GM21576 (cell line): ENCODE results near the gene CELF2.

Experiments used
- ATAC-seq: cut with Tn5 transposase; IDR thresholded peaks from one replicate; pipeline ENCODE4 v1.9.1; 2021; ENCODE audit warnings: mild to moderate bottlenecking, moderate library complexity; ENCODE audit not compliant: unreplicated experiment

The CELF2 gene

DNA sequence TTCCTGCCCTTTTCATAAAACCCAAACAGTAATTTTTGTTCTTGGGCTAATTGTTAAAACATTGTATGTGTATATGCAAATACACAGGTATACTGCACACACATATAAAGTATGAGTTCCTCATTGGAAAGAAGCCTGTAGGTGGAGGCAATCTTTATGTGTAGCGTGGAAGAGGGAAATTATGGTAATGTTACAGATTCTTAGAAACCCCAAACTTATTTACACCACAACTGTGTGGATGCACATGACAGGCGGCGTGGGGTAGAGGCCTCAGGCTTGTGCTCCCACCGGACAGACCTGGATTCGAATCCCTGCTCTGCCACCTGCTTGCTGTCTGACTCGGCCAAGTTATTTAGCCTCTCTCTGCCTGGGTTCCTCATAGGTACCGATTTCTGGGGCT is 223.0 kb downstream of the CELF2 start:
- ATAC-seq, result no peak

DNA sequence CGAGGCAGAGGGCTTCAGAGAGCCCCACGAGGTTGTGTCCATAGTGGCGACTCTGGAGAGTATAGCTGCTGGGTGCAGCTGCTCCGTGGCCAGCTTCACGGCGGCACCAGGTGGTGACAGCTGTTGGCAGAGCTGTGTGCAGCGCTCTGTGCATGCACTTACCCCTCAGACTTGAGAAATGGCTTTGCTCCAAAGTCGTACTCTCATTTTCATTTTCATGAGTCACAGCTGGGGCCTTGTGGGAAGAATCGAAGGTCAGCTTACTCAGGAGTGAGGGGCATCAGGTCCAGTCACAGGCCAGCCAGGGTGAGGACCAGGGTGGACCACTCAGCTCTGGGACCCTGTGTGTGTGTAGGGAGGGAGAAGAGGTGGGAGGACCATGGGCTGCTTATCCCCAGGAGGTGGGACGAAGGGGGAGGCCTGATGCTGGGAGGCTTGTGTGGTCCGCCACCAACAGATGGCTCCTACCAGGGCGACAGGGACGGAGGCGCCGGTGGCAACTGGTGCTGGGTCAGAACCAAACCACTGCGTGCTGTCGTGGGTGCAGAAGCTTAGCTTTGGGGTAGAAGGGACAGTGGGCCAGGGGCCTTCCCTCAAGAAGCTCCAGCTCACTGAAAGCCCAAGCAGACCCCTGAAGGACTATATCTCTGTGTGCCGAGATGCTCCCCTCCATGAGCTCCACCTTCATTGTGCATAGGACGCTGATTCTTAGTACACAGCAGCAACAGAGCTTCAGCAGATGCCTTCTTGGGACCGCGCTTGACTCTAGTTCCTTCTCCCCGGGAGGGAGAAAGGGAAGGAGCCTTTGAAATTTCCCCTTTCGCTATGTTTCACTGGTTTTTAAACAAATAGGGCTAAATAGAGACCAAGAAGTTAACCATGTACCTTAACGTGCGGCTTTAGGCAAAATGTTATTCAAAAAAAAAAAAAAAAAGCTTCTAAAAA is 225.0 kb downstream of the CELF2 start:
- peak; percentile 57 for ATAC-seq

DNA sequence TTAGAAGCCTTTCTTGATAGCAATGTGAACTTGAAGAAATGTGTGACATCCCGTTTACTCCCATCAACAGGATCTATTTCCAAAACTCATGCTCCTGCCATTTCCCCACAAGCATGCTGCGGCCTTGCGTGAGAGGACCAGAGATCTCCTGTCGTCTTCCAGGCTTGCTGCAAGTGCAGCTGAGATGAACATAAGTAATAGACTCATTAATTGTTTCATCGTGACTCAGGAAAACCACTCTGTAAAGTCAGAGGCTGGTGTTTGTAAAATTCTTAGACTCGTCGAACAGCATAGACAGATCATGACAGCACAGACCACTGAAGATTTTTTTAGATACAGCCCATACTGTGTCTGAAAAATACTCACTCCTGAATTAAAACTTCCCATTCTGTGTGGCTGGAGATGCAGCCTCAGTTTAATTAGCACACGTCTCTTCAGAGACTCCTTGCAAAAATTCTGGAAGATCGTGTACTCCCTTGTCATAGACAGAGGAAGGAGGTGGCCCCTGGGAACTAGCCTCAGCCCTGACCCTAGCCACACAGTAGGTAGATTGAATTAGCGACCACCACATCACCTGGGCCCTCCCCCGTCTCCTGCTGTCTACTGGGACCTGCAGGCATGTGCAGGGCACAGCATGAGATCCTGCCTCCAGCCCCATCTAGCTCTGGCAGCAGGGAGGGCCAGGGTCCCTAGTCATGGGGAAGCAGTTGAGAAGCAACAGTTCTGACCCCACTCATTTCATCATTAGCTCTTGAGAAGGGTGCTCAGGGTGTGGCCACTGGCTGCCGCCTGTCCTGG is 226.0 kb downstream of the CELF2 start:
- no peak for ATAC-seq

DNA sequence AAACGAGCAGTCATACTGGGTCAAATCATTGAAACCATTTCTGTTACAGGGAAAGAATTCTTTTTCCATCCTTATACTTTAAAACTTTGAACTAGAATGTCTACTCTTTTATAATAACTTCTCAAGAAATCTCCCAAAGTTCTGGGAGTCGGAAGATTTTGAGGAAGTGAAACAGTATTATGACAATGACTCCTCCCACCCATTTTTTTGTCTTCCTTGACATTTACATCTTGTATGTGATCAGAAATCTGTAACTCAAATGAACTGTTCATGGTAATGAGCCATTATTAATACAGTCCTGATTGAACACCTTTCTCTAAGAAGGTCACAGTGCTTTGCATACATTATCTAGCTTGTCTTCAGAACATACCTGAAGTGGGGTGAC is 227.4 kb downstream of the CELF2 start:
- no peak for ATAC-seq

DNA sequence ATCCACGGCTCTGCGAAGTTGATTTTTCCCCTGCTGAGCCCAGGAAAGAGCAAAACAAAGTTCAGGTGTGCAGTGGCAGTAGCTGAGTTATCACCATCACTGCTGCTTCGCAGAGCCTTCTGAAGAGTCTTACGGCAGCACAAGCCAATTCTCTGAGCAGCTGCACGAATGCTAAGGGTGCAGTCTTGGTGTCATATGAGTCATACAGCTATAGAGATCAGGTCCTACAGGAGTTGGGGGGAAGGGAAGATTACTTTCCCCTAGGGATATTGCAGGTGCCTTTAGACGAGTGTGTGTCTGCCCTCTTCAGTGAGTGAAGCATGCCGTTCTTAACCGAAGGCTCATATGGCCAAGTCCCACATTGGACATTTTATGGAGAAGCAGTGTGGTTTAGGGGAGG is 227.8 kb downstream of the CELF2 start:
- peak; percentile 35 for ATAC-seq

DNA sequence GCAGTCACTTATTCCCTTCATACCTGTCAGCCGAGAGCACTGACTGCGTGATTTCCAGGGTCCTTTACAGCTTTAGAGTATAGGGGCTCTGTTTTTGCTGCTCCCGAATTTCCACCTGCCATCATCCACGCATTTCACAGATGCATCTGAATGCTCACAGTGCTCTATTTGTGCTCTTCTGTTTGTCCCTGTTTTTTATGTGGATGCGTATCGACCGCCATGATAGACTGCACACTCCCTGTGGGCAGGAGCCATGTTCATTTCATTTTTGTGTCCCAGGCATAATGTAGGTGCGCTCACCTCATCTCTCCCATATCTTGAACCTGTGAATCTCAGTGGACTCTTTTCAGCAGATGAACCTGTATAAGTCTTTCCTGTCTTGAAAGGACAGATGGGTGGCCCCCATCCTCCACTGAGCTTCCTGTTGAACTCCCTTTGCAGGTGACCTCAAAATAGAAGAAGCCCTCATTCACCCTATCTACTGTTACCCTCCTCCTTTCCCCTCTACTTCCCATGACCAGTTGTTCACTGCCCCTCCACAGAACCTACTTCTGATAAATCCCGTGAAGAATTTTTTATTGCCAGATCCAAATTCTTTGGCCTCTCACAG is 228.4 kb downstream of the CELF2 start:
- no peak for ATAC-seq

DNA sequence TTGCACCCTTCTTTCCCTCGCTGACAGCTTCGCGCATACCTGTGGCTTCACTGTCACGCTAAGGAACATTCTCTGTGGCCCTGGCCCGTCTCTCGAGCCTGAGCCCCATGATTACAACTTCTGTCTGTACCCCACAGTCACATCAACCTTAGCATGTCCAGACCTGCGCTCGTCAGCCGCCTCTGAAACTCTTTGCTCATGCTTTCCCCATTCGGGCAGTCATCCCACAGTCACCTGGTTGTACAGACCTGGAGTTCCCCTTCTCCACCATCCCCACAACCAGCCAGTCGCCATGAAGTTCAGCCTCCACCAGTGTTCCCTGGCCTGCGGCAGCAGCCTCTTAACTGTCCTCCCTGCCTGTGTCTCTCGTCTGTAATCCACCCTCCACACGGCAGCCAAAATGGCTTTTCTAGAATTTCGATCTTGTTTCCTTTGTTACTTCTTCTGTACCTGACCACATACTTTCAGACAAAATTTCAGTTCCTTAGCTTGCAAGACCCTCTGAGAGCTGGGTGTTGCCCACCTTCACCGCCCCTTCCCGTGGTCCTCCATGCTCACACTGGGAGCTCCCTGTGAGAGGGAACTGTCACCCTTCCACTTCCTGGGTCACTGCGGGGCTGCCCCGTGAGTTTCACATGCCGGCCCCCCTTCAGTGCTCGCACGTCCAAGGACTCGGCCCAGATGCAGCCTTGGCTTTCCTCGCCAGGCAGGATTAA is 229.2 kb downstream of the CELF2 start:
- ATAC-seq, result peak; percentile 18

DNA sequence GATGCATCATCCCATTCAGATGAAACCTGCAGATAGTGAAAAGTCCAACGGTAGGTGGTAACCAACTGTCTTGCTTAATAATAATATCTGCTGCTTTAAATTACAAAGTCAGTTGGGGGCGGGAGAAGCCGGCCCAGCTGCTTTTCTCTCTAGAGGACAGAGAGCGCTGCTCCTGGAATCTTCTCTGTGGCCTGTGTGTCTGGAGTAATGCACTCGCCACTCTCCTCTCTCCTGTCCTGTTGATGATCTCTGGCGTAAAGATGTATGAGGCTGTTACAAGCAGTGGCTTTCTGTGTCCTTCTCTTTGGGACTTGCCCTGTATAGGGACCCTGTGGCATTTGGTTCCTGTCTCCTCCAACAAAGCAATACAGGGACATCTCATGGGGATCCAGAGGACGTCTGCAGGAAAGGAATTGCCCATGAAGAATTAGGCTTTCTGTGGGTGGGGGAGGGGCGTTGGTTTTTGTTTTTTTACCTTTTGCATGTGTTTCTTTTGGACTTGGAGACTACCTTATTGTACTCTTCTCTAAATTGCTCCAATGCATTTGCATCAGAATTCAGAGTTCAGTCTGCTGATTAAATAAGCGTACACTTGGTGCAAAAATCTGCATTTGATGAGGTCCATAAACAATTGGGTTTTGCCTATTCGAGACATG is 231.6 kb downstream of the CELF2 start:
- ATAC-seq, result no peak

DNA sequence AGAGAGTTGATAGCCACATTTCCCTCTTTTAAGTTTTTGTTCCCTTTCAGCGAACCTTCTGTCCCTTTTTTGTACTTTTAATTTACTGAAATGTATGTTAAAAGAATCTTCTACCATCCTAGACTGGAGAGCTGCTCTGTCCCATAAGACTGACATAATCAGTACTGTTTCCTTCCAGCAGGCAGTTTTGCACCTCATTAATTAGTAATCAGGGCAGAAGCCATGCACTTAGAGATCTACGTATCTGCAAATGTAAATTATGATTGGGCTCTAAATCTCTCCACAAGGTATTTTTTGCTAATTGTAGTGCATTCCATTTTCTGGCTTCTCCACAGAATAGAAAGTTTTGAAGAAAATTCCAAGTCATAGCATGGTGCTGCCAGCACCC is 232.1 kb downstream of the CELF2 start:
- no peak for ATAC-seq

DNA sequence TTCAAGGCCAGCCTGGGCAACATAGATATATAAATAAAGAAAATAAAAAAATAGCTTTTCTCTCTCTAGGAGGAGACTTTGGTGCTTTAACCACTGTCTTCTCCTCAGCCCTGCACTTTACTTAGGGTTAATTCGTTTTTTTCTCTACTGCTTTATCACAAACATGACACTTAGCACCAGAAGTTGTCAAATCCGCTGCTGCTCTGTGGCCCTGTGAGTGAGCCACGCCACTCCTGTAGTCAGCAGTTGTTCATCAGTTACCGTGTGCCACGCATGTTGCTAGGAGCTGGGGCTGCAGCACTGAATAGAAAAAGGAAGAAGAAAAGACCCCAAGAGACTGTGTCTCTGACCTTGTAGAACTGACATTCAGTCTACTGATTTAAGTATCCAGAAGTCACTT is 232.6 kb downstream of the CELF2 start:
- no peak for ATAC-seq

DNA sequence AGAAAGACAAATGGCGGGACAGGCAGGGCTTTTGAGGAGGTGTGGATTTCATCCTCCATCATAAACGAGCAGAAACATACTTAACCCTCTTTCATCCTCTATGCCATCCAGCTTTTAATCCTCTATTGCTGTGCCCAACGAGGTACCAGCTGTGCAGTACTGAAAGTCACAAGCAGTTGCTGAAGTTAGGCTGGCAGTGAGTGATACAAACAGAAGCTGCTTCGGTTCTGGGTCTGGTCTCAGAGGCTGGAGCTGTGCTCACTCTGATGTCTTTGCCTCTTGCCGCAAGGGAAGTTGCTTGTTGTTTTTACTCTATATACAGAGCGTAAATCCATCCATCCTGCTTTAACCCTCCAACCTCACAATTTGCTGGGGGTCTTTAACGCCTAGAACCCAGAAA is 235.2 kb downstream of the CELF2 start:
- no peak for ATAC-seq

DNA sequence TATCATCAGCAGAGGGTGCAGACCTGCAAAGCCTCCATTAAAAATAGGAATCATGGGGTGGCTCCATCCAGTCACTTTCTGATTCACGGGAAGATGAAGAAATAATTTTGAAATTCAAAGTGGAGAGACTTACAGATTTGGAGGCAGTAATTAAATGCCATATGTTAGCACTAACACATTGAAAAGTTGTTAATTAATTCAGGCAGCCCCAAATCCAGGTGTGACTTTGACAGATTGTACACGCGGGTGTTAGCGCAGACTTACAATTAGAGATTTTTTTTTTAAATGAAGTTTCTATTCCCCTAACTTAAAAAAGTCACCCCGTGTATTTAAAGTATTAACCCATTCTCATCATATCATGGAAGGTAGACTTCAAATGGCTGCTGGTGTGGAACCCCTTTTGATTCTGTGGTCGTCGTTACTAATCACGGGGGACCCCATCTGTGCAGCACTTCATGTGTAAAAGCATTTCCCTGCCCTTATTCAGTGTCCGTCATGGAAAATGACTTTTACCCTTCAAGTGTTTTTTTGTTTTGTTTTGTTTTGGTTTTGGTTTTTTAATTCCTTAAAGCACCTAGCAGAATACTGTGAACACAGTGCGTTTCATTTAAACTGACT is 235.8 kb downstream of the CELF2 start:
- ATAC-seq, result no peak

DNA sequence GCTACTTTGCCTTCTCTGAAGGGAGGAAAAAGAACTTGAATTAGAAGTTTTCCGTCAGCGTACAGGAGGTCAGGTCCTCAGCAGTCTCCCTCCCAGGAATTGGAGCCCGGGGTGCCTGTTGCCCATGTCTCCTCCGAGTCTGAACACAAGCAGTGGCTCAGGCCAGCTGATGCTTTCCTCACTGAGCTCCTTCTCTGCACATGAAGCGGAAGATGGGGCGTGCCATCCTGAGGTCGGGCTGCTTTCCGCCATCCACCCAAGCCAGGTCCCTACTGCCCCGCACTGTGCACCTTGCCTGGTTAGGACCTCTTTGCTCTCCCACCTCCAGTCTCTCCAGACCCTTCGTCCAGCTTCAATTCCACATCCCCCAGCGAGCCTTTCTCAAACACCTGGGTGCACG is 237.5 kb downstream of the CELF2 start:
- no peak for ATAC-seq

DNA sequence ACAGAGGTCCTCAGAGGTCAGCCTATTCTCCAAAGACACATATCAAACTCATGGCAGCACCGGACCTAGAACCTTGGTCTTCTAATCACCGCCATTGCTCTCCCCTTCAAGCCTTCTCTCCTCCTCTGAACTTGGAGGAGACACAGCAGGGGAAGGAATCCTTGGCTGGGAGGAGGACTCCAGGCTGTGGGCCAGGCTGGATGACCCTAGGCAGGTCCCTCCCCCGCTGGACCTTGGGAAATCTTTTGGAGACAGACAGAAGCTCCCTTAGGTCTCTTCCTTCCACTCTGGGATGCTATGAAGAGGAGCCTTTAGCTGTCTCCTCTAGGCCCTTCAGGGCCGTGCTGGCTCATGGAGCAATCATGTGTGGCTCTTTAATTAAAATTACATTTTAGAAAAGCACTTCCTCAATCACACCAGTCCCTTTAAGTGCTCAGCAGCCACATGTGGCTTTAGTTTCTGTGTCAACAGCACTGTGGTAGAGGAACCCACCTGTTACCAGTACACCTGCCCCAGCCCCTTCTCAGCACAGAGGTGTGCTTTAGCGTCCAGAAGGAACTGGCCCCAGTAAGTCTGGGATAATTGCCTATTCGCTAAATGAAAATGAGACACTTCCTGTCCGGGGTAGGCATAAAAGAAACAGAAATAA is 238.2 kb downstream of the CELF2 start:
- no peak for ATAC-seq

DNA sequence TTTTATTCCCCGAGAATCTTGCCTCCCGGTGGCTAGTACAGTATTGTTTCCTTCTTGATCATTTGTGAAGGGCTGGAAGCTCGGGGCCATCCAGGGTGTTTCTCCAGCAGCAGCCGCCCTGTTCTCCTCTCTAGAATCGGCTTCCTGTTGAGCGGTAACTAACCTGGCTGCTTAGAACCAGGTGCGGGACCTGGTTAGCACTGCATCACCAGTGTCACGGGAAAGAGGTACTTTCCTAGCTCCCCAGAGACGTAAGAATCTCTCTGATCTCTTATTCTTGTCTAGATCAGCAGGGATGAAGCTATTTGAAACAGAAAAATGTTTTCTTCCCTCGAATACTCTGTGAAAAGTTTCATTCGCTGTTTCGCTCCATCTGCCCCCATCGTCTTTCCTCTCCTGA is 239.2 kb downstream of the CELF2 start:
- no peak for ATAC-seq

DNA sequence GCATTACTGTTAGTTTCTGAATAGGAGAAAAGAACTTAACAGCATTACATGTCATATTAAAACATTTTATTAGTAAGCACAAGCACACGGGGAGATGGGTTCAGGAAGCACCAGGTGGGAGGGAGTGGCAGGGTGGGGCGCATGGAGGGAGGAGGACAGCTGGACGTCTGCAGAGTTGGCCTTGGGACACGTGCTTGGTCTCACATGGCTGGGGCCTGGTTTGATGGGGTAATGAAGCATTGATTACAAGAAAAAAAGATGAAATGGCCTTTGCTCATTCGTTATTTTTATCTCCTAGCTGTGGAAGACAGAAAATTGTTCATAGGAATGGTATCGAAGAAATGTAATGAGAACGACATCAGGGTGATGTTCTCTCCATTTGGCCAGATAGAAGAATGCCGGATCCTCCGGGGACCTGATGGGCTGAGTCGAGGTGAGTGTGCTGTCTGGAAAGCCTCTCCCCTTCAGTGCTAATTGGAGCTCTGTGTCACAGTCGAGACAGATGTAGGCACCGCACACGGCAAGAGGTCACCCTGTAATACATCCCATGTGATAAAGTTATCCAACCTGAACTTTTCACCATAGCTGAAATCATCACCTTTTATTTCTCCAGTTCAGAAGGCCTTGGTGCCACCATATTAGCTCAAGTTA is 239.9 kb downstream of the CELF2 start:
- ATAC-seq, result no peak

DNA sequence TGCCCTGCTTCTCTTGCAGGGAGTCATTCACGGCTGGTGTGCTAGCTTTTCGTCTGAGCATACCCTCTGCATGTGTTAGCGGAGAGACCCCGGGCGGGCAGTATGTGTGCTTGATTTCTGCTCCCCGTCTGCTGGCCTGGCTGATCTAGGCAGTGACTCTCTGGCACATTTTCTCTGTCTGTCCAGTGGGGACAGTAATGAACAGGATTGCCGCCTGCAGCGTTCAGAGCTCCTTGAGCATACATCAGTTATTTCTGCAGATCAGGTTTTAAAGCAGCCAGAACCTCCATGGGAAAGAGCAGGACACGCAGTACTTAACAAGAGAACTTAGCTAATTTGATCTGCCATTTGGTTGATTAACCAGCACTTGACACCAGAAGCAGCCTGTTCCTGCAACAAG is 242.5 kb downstream of the CELF2 start:
- ATAC-seq, result no peak

DNA sequence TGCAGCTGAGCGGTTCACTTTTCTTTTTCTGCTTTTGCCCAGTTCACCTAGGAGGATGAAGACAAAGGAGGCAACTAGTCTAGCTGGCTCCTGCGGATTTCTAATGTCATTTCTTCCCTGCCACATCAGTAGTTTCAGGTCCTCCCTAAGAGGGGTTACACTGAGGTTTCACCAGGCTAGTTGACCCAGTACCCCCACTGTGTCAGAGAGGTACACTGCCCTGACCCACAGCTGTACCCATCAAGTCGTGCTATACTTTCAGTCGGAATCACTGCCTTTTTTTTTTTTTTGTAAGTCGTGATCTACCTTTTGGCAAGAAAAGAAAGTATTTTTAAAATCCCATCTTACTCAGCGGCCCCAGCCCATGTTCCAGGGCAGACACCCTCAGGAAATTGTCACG is 243.5 kb downstream of the CELF2 start:
- no peak for ATAC-seq
